EL (cell line): Measurements from ENCODE around the gene CALU.

Experiments
- DNase-seq: peaks from one replicate; pipeline ENCODE4 v3.0.0-alpha.2; 2016

The CALU gene

GRCh38 chr7:128726059-128726736 lies 13.0 kb upstream of the CALU start:
- no peak for DNase-seq

DNA sequence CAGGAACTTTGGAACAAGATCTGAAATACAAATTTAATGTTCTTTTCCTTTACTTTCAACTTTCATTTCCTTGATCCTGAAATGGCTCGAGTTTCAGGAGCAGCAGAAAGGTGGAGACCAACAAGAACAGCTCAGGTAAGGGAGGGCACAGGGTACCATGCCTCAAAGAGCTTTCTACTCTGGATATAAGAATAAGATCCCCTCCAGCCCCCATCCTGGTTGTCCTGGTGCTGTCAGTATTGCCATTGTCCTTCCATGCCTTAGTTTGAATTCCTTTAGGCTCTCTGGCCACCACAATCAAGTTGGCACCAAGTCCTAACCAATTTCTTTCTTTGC lies 12.5 kb upstream of the CALU start:
- no peak for DNase-seq

DNA sequence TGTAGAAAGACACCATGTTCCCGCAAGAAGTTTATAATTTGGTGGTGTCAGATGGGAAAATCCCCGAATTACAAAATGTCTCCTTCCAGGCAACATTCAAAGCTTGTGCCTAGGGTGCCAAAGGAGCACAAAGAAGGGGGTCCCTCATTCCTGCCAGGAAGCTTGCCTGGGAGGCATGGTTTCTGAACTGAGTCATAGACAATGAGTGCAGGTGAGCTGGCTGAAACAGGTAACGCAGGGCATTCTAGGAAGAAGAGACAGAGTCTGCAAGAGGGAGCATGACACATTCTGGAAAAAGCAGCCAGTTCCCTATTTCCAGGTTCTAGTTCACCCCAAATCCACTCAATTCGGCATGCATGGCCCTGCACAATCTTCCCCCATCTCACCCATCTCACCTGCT lies 11.9 kb upstream of the CALU start:
- no peak for DNase-seq

DNA sequence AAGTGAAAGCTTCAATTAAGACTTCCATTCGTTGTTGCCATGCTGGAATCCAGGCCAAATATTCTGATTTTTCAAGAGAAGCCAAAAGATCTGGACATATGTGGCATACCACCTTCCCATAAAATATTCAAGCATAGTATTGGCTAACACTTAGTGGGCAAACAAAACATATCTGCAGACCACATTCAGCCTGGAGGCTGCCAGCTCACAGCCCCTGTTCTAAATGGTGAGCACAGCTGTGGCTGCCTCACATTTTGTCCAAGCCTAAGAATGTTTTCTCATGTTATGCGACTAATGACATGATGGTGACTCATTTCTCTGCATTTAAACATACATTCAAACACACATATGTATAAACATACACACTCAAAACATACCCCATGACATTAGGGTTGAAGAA lies 10.6 kb upstream of the CALU start:
- DNase-seq = peak; percentile 74

DNA sequence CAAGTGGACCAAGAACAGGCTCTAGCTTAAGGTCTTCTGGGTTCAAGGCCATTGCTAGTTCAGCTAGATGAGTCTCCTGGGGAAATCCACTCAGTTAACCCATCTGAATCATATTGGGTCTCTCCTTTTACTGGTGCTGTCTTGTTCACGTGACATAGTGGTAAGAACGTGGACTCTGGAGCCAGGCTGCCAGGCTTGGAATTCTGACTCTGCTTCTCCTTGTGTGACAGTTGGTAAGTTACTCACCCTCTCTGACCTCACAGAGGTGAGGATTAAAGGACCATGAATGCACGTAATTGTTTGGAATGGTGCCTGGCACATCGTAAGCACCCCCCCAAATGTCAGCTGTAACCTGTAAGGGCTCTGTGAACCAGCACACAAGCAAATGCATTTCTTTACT lies 9.7 kb upstream of the CALU start:
- no peak for DNase-seq

- DNase-seq = no peak
Observed at GRCh38 chr7:128731184-128731583, 8.0 kb upstream of the CALU start.

DNA sequence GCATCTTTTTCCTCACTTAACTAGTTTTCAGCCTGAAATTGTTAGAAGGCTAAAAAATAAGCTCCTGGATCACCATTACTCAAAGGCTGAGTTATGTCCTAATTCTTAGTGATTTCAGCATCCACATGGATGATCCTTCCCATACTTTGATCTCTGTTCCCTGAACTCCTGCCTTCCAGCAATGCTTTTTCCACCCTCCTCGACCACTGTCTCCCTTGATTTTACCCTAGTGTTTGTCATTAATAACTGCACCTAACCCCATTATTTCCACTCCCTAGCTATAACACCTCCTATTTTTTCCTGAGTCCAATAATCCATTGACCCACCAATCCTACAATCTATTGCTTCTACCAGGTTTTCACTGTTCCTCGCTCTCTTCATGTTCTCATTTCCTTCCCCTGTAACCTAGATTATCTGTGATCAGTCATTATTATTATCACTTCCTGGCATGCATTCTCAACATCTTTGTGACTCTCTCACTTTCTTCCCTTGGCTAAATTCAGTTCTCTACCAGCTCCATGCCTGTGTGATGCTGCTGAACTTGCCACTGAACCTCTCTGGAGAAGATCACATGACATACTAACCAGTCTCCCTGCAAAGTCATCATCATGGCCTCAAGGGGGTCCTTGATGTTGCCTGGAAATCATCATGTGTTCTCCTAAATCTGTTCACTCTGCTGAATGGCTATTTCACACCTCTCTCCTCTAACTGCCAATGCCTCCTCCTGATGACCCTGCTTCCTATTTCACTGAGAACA lies 6.5 kb upstream of the CALU start:
- no peak for DNase-seq

DNA sequence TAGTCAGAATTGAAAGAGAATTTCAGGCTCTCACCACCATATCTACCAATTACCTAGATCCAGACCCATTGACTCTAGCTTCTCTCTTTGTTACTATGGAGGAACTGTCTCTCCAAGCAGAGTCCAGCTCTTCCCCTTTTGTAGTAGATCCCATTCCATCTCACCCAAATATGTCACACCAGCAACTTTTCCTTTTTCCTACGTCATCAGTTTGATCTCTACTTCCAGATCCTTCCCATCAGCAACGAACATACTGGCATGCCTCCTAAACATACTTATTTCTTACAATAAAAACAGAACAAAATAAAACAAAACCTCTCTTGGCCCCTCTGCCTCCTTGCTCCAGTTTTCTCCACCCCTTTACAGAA lies 5.9 kb upstream of the CALU start:
- no peak for DNase-seq

- DNase-seq = no peak
Observed at GRCh38 chr7:128734890-128735289, 4.3 kb upstream of the CALU start.

DNA sequence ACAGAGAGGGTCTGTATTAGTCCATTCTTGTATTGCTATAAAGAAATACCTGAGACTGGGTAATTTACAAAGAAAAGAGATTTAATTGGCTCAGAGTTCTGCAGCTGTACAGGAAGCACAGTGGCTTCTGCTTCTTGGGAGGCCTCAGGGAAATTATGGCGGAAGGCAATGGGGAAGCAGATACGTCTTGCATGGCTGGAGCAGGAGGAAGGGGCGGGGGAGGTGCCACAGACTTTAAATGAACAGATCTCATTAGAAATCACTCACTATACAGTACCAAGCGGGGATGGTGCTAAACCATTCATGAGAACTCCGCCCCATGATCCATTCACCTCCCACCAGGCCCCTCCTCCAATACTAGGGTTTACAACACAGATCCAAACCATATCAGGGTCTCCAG lies 3.7 kb upstream of the CALU start:
- no peak for DNase-seq

GRCh38 chr7:128737441-128737840 lies 1.7 kb upstream of the CALU start:
- DNase-seq = no peak

DNA sequence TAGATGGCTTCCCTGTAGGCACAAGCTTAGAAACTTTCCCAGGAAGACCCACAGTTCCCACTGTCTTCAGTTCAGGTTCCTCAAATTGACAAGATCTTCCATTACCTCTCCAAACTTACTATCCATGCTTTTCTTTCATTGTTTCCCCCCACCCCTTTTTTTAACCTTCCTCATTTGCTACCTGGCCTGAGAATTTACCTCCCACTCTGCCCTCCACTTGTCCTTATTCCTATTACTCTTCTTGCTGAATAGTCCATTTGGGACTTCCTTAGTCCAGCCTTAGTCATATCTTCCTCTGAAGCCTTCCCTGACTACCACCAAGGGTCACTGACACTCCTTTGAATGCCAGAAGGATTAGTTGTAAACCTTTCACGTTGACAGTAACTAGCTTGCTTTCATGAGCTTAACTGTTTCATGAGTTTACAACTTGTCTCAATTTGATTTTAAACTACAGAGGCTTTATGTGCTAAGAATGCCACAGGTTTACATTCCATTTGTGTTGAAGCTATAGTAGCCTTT lies 1.2 kb upstream of the CALU start:
- DNase-seq = peak; percentile 86

DNA sequence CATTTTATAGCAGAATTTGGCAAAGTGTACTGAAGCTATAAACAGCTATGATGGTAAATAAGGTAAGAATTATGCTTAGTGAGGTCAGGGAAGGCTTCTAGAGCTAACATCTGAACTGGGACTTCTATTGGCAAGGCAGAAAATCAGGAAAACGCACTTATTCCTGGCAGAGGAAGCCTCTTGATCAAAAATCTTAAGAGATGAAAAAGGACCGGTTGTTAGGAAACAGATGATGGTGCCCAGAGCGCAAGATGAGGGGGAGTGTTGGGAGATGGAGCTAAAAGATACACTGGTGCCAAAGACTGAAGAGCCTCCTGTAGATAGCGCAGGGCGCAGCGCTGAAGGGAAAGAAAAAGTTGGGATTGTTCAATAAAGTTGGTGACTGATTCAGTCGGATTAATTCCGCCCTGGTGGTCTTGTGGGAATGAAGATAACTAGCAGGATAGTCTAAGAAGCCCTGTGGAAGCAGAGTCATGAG lies 550 bp upstream of the CALU start:
- DNase-seq = no peak

DNA sequence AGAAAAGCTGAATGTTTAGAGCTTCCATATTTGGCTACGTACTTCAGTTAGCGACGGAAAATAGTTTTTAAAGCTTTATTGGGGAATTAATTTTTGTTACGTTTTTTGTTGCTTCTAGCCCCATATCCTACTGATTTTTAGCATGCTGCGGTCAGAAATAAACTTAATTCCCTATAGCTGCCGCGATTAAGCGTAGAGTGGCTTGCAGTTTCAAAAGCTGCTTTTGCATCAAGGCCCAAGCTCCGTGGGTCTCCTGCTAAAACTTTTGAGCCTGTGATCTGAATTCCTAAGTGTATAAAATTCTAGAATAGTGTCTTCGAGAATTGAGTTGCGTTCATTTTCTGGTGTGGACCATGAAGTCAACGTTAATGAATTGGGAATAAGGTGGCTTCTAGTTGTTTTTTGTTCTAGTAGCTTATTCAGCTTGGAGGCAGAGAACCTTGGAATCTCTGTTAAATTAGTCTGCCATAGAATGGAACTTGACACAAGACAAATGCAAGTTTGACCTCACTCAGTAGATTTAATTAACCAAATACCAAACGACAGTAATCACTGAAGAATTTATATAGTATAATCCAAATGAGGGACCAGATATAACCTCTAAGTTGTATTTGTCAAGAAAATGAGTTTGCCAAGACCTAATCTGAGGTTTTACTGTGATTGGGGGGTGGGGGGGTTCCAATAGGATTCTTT lies 977 bp downstream of the CALU start:
- no peak for DNase-seq

DNA sequence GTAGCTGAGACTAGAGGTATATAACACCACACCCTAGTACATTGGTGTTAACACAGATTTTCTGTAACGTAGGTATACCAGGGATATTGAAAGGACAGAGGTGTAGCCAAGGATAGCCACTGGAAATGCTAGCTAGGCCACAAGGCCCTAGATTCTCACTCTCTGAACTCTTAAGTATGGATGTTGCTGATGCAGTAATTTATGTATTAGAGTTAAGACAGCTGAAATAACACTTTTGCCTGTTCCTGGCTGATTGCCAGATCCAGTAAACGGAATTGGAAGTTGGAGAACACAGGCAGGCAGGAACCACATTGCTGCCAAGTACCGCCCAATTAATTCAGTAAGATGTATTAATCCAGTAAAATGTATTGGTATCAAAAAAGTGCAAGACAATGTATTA lies 1.8 kb downstream of the CALU start:
- DNase-seq = peak; percentile 47

GRCh38 chr7:128741491-128741890 lies 2.3 kb downstream of the CALU start:
- DNase-seq = no peak

GRCh38 chr7:128742206-128742605 lies 3.0 kb downstream of the CALU start:
- peak; percentile 71 for DNase-seq

DNA sequence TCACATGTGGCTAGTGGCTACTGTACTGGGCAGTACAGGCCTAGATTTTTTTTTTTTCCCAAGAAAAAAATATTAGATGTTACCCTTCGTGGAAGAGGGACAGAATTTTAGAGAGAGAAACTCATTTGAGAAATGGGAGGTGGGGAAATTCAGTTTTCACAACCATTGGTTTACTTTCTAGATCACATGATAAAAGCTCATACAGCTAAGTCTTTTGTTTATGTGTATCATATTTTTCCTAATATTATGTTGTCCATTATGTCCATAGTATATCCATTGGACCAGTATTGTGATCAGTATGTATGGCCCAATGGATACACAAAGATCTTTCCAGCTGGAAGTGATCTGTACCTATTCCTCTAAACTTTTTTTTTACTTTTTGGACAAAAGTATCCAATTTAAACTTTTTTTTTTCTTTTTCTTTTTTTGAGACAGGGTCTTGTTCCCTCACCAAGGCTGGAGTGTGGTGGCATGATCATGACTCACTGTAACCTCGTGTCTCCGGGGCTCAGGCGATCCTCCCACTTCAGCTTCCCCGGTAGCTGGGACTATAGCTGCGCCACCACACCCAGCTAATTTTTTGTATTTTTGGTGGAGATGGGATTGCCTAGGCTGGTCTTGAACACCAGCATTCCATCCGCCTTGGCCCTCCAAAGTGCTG lies 4.1 kb downstream of the CALU start:
- DNase-seq = peak; percentile 24

GRCh38 chr7:128744366-128744905 lies 5.3 kb downstream of the CALU start:
- DNase-seq = no peak

- DNase-seq = no peak
Observed at GRCh38 chr7:128745706-128746105, 6.5 kb downstream of the CALU start.

GRCh38 chr7:128747327-128748079 lies 8.3 kb downstream of the CALU start:
- DNase-seq = no peak

DNA sequence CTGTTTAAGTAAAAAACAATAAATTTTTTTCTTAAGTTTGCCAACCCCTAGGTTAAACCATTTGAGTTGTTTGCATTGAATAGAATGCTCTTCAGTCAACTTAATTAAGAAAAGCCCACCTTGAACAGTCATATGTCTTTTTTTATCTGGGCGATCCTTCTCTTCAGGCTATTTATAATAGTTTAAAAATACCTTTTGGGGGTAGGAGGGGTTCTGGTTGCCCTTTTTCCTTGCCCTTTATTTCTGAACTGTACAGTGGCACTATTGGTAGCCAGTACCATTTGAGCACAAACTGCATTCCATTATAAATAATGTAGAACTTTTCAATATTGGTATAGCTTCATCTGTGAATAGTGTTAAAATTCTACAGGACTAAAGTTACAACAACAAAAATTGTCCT lies 13.1 kb downstream of the CALU start:
- no peak for DNase-seq
